H1 (cell line): ENCODE results near the gene LDLRAD3. TPM values are rescaled to one million over a fixed set of nuclear protein-coding genes. Genes with fewer than 3 reads are reported as not detected.

Experiments used
- BACH1 ChIP-seq: IDR thresholded peaks from 2 replicates; pipeline ENCODE4 v1.6.1; 2012; ENCODE audit warnings: low read length, improper control_type of control experiment
- CEBPB ChIP-seq: IDR thresholded peaks from 2 replicates; pipeline ENCODE4 v1.6.1; 2012; ENCODE audit warnings: low read depth, low read length
- CHD7 ChIP-seq: fragments of 300-600 bp; sonication (generic); IDR thresholded peaks from 2 replicates; pipeline ENCODE4 v1.7.1; 2012; ENCODE audit warnings: low read length, moderate library complexity, mild to moderate bottlenecking, inconsistent platforms; ENCODE audit not compliant: insufficient replicate concordance
- HDAC2 ChIP-seq, 2 experiments: fragments of 300-600 bp in 1 of 2; sonication (generic) in 1 of 2; IDR thresholded peaks; 2 replicates each; pipeline ENCODE4 v1.6.1; 2011 to 2012; ENCODE audit warnings: low read depth in 2 of 2, low read length in 2 of 2, mild to moderate bottlenecking in 2 of 2, moderate library complexity in 2 of 2, borderline replicate concordance in 1 of 2, inconsistent platforms in 1 of 2
- RBBP5 ChIP-seq: IDR thresholded peaks from 2 replicates; pipeline ENCODE4 v1.7.1; 2012; ENCODE audit warnings: low read depth, mild to moderate bottlenecking, inconsistent platforms, low read length, moderate library complexity, borderline replicate concordance
- SIX5 ChIP-seq: IDR thresholded peaks from 2 replicates; pipeline ENCODE4 v1.6.1; 2011; ENCODE audit warnings: mild to moderate bottlenecking, low read depth, low read length
- TEAD4 ChIP-seq: IDR thresholded peaks from 2 replicates; pipeline ENCODE4 v1.6.1; 2012; ENCODE audit warnings: low read depth, low read length, inconsistent platforms, mixed read lengths
- polyA plus RNA-seq, 7 experiments: library from polyadenylated mRNA; depleted of rRNA in 3 of 7; stranded (reverse) in 5 of 7; unstranded in 2 of 7; fragments of >200 nt in 5 of 7; fragments of 200-250 nt in 2 of 7; gene quantifications; 1 replicate in 5 of 7; 2 replicates in 1 of 7; 4 replicates in 1 of 7; pipeline versions ENCODE4 v1.2.1 to v1.2.3, GENCODE V29; 2011 to 2013; ENCODE audit warnings: missing spikeins in 2 of 7, mixed read lengths in 2 of 7
- total RNA-seq: library from RNA; stranded (reverse); fragmentation: NEBNext Ultra II Directional; extraction: Animal tissue kit (Norgen Biotek cat#: 25700); gene quantifications from 2 replicates; pipeline ENCODE4 v1.2.1, GENCODE V29; 2021

Gene LDLRAD3
- total and polyA plus RNA-seq, 2 of the 8 experiments (the other 6 are each of a cell fraction or from before 2014, with no cell fraction given): 18.6 to 22.8 TPM

GRCh38 chr11:35935390-35935789 lies 8.5 kb upstream of the LDLRAD3 start (continued):
- TF ChIP-seq HDAC2 (IDR thresholded peaks at IDR 0.05; ENCODE audit: borderline replicate concordance in 1 of 2, low read depth in 2 of 2, low read length in 2 of 2) (no peak), CHD7 (no peak), BACH1 (no peak), RBBP5 (no peak), CEBPB (no peak), TEAD4 (no peak), SIX5 (no peak)
